SK-N-MC (cell line): ENCODE results near the gene CLIP3.

Source experiments
- EZH2 ChIP-seq: fragments of 200-600 bp; sonication (generic); IDR thresholded peaks from one replicate; pipeline ENCODE4 v1.6.1; 2017; ENCODE audit warnings: antibody characterized with exemption
- FOXP2 ChIP-seq: optimal IDR thresholded peaks from 2 replicates; pipeline ENCODE3; 2011; ENCODE audit warnings: mild to moderate bottlenecking, moderate library complexity; ENCODE audit not compliant: insufficient read depth; ENCODE audit errors: extremely low read length, control extremely low read depth
- POLR2AphosphoS5 ChIP-seq: IDR thresholded peaks from 2 replicates; pipeline ENCODE4 v1.6.1; 2012; ENCODE audit warnings: mild to moderate bottlenecking, low read depth, low read length, borderline replicate concordance

- no peak for TF ChIP-seq POLR2AphosphoS5
- TF ChIP-seq EZH2, result no peak
- no peak for TF ChIP-seq FOXP2
Measured at GRCh38 chr19:36073121-36073876, 40.6 kb upstream of the CLIP3 start.
